Measurements from ENCODE around the gene PHLDB1.

PHLDB1 gene

GRCh38 chr11:118623269-118623655 lies 15.8 kb downstream of the PHLDB1 start:
- no peak for DNase-seq

- DNase-seq = no peak
Measured at GRCh38 chr11:118625036-118625690, 17.7 kb downstream of the PHLDB1 start.

GRCh38 chr11:118625976-118626375 lies 18.6 kb downstream of the PHLDB1 start:
- DNase-seq = no peak

- no peak for DNase-seq
Measured at GRCh38 chr11:118627566-118627965, 20.2 kb downstream of the PHLDB1 start.

- no peak for DNase-seq
Measured at GRCh38 chr11:118628031-118628430, 20.6 kb downstream of the PHLDB1 start.

- no peak for DNase-seq
Measured at GRCh38 chr11:118628432-118628831, 21.0 kb downstream of the PHLDB1 start.

- DNase-seq = no peak
Measured at GRCh38 chr11:118628861-118629549, 21.6 kb downstream of the PHLDB1 start.

GRCh38 chr11:118629761-118630661 lies 22.6 kb downstream of the PHLDB1 start:
- DNase-seq = no peak

- DNase-seq = no peak
Measured at GRCh38 chr11:118631142-118631909, 23.9 kb downstream of the PHLDB1 start.

GRCh38 chr11:118632577-118633318 lies 25.3 kb downstream of the PHLDB1 start:
- no peak for DNase-seq

GRCh38 chr11:118633319-118633690 lies 25.9 kb downstream of the PHLDB1 start:
- DNase-seq = no peak

- no peak for DNase-seq
Measured at GRCh38 chr11:118633979-118634378, 26.6 kb downstream of the PHLDB1 start.

- no peak for DNase-seq
Measured at GRCh38 chr11:118634431-118635236, 27.2 kb downstream of the PHLDB1 start.

GRCh38 chr11:118635237-118635591 lies 27.8 kb downstream of the PHLDB1 start:
- DNase-seq = no peak

- DNase-seq = no peak
Measured at GRCh38 chr11:118635642-118636041, 28.2 kb downstream of the PHLDB1 start.

GRCh38 chr11:118636569-118637290 lies 29.3 kb downstream of the PHLDB1 start:
- no peak for DNase-seq

- DNase-seq = no peak
Measured at GRCh38 chr11:118638726-118639125, 31.3 kb downstream of the PHLDB1 start.

- DNase-seq = no peak
Measured at GRCh38 chr11:118639899-118640298, 32.5 kb downstream of the PHLDB1 start.

GRCh38 chr11:118640332-118641154 lies 33.1 kb downstream of the PHLDB1 start:
- no peak for DNase-seq

Measured in CD4-positive, alpha-beta T cell treated with Interferon gamma for 1 hour (primary cell).